Activated naive CD4-positive, alpha-beta T cell (primary cell): ENCODE data around the gene KRTAP4-3.
"Not testable (repeated sequence)": the region's sequence is repeated elsewhere in the genome, so short reads cannot be mapped to it uniquely, and the experiment has no call there.

Experiments used
- DNase-seq, 4 experiments: peaks; one replicate each; lab custom pipeline; 2025; lab: John Stamatoyannopoulos, UW

KRTAP4-3 gene

GRCh38 chr17:41117846-41118386 is 50.1 kb downstream of the KRTAP4-3 start, which contains the start of gene KRTAP4-11:
Gene KRTAP4-11 (minus strand): TSS chr17:41118373. CDS start chr17:41118315, 58 bp downstream.
- DNase-seq = not testable (repeated sequence)
